ENCODE data around the gene TBX10.

TBX10 gene

GRCh38 chr11:67651976-67652781 is 12.6 kb upstream of the TBX10 start:
- Histone ChIP-seq H3K9ac (ENCODE audit: low read length) (no peak overlapping the region), H3K9me2 (replicated peaks; ENCODE audit: insufficient read depth, low read length) (no peaks in the 10 kb centered on the region), H3K4me2 (ENCODE audit: low read depth, low read length) (no peak overlapping the region)

GRCh38 chr11:67649634-67650510 is 10.3 kb upstream of the TBX10 start:
- Histone ChIP-seq H3K79me2 (ENCODE audit: low read length) (no peaks in the 10 kb centered on the region), H3K27me3 (replicated peaks; ENCODE audit: insufficient read depth, low read length) (no peaks in the 10 kb centered on the region), H3K9me3 (replicated peaks; ENCODE audit: insufficient read depth, low read length) (no peaks in the 10 kb centered on the region), H3K9ac (ENCODE audit: low read length) (peak overlapping the region; percentile 36; the same call in 1 of the 2 replicates), H3K4me1 (ENCODE audit: low read length) (peaks cover 36% of the 10 kb centered on the region), H3F3A (ENCODE audit: insufficient read depth, low read length) (peaks cover 23% of the 10 kb centered on the region), H3K4me3 (ENCODE audit: low read length) (peak overlapping the region; percentile 58), H3K36me3 (replicated peaks; ENCODE audit: insufficient read depth, low read length) (no peaks in the 10 kb centered on the region), H3K4me2 (ENCODE audit: low read depth, low read length) (peak overlapping the region; percentile 46), H4K20me1 (ENCODE audit: insufficient read depth, low read length) (no peaks in the 10 kb centered on the region), H3K9me2 (replicated peaks; ENCODE audit: insufficient read depth, low read length) (no peaks in the 10 kb centered on the region), H2AFZ (ENCODE audit: low read length) (peak overlapping the region; percentile 46), H3K27ac (ENCODE audit: low read length) (peak overlapping the region; percentile 14; the same call in 1 of the 2 replicates)
- DNase-seq = peak; percentile 39
- TF ChIP-seq EZH2phosphoT487 (IDR thresholded peaks at IDR 0.05; ENCODE audit: low read length) (no peak), CTCF (IDR thresholded peaks at IDR 0.05; ENCODE audit: low read length) (no peak), EZH2 (optimal IDR thresholded peaks at IDR 0.05; ENCODE audit: low read depth, low read length) (no peak)

More at GRCh38 chr11:67651976-67652781, 12.6 kb upstream of the TBX10 start:
- no peaks in the 10 kb centered on the region for H3K36me3 ChIP-seq (replicated peaks; ENCODE audit: insufficient read depth, low read length)
- TF ChIP-seq EZH2phosphoT487 (IDR thresholded peaks at IDR 0.05; ENCODE audit: low read length) = no peak
- no peak overlapping the region for H3K4me3 ChIP-seq (ENCODE audit: low read length)
- H4K20me1 ChIP-seq (ENCODE audit: insufficient read depth, low read length) = no peaks in the 10 kb centered on the region
- no peak overlapping the region for H2AFZ ChIP-seq (ENCODE audit: low read length)
- H3K27me3 ChIP-seq (replicated peaks; ENCODE audit: insufficient read depth, low read length) = no peaks in the 10 kb centered on the region
- no peaks in the 10 kb centered on the region for H3K79me2 ChIP-seq (ENCODE audit: low read length)
- H3K9me3 ChIP-seq (replicated peaks; ENCODE audit: insufficient read depth, low read length) = no peaks in the 10 kb centered on the region
- no peak overlapping the region for H3K27ac ChIP-seq (ENCODE audit: low read length)
- peaks cover 23% of the 10 kb centered on the region for H3F3A ChIP-seq (ENCODE audit: insufficient read depth, low read length)
- DNase-seq = no peak
- peaks cover 25% of the 10 kb centered on the region for H3K4me1 ChIP-seq (ENCODE audit: low read length)

GRCh38 chr11:67648796-67649613 is 9.4 kb upstream of the TBX10 start:
- Histone ChIP-seq H3K9me3 (replicated peaks; ENCODE audit: insufficient read depth, low read length) (no peaks in the 10 kb centered on the region), H3K27me3 (replicated peaks; ENCODE audit: insufficient read depth, low read length) (no peaks in the 10 kb centered on the region), H3K36me3 (replicated peaks; ENCODE audit: insufficient read depth, low read length) (no peaks in the 10 kb centered on the region), H3K79me2 (ENCODE audit: low read length) (no peaks in the 10 kb centered on the region), H3K4me3 (ENCODE audit: low read length) (no peak overlapping the region), H3K4me2 (ENCODE audit: low read depth, low read length) (peak overlapping the region; percentile 22; the same call in 1 of the 2 replicates), H3F3A (ENCODE audit: insufficient read depth, low read length) (peaks cover 23% of the 10 kb centered on the region), H4K20me1 (ENCODE audit: insufficient read depth, low read length) (no peaks in the 10 kb centered on the region), H3K27ac (ENCODE audit: low read length) (no peak overlapping the region), H3K4me1 (ENCODE audit: low read length) (peaks cover 36% of the 10 kb centered on the region), H3K9me2 (replicated peaks; ENCODE audit: insufficient read depth, low read length) (no peaks in the 10 kb centered on the region), H3K9ac (ENCODE audit: low read length) (no peak overlapping the region), H2AFZ (ENCODE audit: low read length) (0 out of 2 replicates have a peak overlapping the region, but pooled peaks have one; percentile 7)
- TF ChIP-seq CTCF (IDR thresholded peaks at IDR 0.05; ENCODE audit: low read length) = no peak
- no peak for TF ChIP-seq EZH2phosphoT487 (IDR thresholded peaks at IDR 0.05; ENCODE audit: low read length)
- DNase-seq = no peak
